Fibroblast of peridontal ligament (primary cell): ENCODE measurements around the gene HP1BP3.
"Not testable (repeated sequence)": the region's sequence is repeated elsewhere in the genome, so short reads cannot be mapped to it uniquely, and the experiment has no call there.

ENCODE experiments used
- DNase-seq: peaks from one replicate; pipeline ENCODE4 v3.0.0-alpha.2; 2010; ENCODE audit errors: extremely low read depth

HP1BP3 gene

GRCh38 chr1:20727746-20728316 lies 59.3 kb downstream of the HP1BP3 start:
- no peak for DNase-seq

GRCh38 chr1:20726932-20727745 lies 60.0 kb downstream of the HP1BP3 start:
- DNase-seq, result no peak

- DNase-seq, result no peak
These were observed 60.8 kb downstream of the HP1BP3 start for GRCh38 chr1:20726118-20726911.

GRCh38 chr1:20725189-20726117 lies 61.7 kb downstream of the HP1BP3 start:
- peak; percentile 47 for DNase-seq

- no peak for DNase-seq
These were observed 62.5 kb downstream of the HP1BP3 start for GRCh38 chr1:20724364-20725188.

- no peak for DNase-seq
These were observed 63.4 kb downstream of the HP1BP3 start for GRCh38 chr1:20723537-20724363.

GRCh38 chr1:20723159-20723536 lies 64.0 kb downstream of the HP1BP3 start:
- no peak for DNase-seq

GRCh38 chr1:20721117-20722061 lies 65.7 kb downstream of the HP1BP3 start:
- DNase-seq, result no peak

- DNase-seq, result no peak
These were observed 66.4 kb downstream of the HP1BP3 start for GRCh38 chr1:20720631-20721091.

GRCh38 chr1:20719871-20720620 lies 67.1 kb downstream of the HP1BP3 start:
- DNase-seq, result no peak

- DNase-seq, result no peak
These were observed 67.8 kb downstream of the HP1BP3 start for GRCh38 chr1:20719261-20719660.

- not testable (repeated sequence) for DNase-seq
These were observed 68.7 kb downstream of the HP1BP3 start for GRCh38 chr1:20718343-20718882.

GRCh38 chr1:20717452-20718342 lies 69.4 kb downstream of the HP1BP3 start, which contains the start of gene KIF17:
Gene KIF17 (minus strand): TSS chr1:20718007. CDS start chr1:20717706, 301 bp downstream.
- peak; percentile 65 for DNase-seq

GRCh38 chr1:20716232-20716631 lies 70.9 kb downstream of the HP1BP3 start:
- no peak for DNase-seq

- no peak for DNase-seq
These were observed 71.7 kb downstream of the HP1BP3 start for GRCh38 chr1:20715406-20715805.

GRCh38 chr1:20713440-20713839 lies 73.7 kb downstream of the HP1BP3 start:
- no peak for DNase-seq
